GM12874 (cell line): ENCODE data around the gene ATP2A3.

Source experiments
- CTCF ChIP-seq: IDR thresholded peaks from 2 replicates; pipeline ENCODE4 v1.5.1; 2011; ENCODE audit warnings: low read depth, mild to moderate bottlenecking, control low read depth, low read length, moderate library complexity; ENCODE audit not compliant: insufficient read depth

Gene ATP2A3

GRCh38 chr17:3981455-3981854 lies 17.2 kb upstream of the ATP2A3 start:
- TF ChIP-seq CTCF = no peak

GRCh38 chr17:3980381-3981014 lies 16.3 kb upstream of the ATP2A3 start:
- no peak for TF ChIP-seq CTCF

- no peak for TF ChIP-seq CTCF
Observed at GRCh38 chr17:3979290-3979611, 15.0 kb upstream of the ATP2A3 start.

- TF ChIP-seq CTCF = no peak
Observed at GRCh38 chr17:3978421-3979289, 14.4 kb upstream of the ATP2A3 start.

GRCh38 chr17:3977387-3977786 lies 13.2 kb upstream of the ATP2A3 start:
- no peak for TF ChIP-seq CTCF

- TF ChIP-seq CTCF = no peak
Observed at GRCh38 chr17:3976675-3977171, 12.5 kb upstream of the ATP2A3 start.

GRCh38 chr17:3974980-3975379 lies 10.7 kb upstream of the ATP2A3 start:
- TF ChIP-seq CTCF = no peak
